Measurements from ENCODE around the gene PLCB1.
"Not testable (repeated sequence)": the region's sequence is repeated elsewhere in the genome, so short reads cannot be mapped to it uniquely, and the experiment has no call there.

PLCB1 gene

DNA sequence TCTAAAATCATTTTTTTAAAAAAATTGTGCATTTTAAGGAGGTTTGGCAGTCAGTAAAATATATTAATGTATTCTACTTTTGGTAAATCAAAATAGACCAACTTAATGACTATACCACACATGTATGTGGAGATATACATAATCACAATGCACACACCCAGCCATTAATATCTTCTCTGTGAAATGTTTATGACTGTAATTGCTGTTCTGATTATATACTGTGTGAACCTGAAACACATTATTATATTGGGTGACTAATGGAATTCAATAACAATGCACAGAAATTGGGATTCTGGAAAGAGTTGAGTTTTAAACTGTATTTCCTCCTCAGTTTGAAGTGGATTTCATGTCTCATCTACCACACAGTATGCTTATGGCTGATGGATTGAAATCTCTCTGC is 233.6 kb downstream of the PLCB1 start:
- no peak for FAIRE-seq
- no peak for DNase-seq (ENCODE audit: low spot score)

DNA sequence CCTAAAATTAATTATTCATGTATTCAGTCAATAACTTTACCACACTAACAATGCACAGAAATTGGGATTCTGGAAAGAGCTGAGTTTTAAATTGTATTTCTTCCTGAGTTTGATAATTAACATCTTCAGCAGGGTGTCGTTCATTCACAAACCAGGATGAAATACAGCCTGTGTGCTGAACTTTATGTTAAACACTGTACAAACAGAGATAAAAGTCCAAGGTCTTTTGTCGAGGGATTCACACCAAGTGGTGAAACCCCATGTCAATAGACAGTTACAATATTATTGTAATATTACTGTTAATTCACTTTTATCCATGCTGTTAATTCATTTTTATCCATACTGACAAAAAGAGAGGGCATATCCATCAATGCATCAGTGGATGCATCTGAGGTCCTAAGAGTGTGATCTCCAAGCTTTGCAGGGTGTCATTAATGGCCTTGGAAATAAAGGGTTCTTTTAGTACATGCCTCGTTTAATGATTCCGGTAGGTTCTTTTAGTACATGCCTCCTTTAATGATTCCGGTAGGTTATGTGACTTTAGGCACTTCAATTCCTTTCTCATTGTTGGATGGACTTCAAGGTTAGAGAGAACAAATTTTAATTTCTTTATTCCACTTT is 234.3 kb downstream of the PLCB1 start:
- FAIRE-seq (no peak), DNase-seq (ENCODE audit: low spot score) (no peak)

DNA sequence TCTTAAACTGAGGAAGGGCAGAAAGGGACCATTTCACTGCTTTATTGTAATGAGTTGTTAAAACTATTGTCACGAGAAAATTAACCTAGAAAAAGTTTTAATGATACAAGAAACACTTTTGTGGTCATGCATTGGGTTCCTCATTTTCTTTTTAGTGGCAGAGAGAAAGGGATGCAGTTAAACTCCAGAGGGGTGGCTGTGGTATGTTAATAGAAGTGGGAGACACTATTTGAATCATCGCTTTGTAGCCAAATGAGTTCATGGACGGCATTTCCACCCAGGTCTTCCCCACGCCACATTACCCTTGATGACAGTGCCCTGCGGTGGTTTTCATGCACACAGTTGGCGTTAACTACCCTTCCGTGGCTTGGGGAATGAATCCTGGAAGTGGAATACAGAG is 235.6 kb downstream of the PLCB1 start:
- FAIRE-seq (no peak), DNase-seq (ENCODE audit: low spot score) (no peak)

DNA sequence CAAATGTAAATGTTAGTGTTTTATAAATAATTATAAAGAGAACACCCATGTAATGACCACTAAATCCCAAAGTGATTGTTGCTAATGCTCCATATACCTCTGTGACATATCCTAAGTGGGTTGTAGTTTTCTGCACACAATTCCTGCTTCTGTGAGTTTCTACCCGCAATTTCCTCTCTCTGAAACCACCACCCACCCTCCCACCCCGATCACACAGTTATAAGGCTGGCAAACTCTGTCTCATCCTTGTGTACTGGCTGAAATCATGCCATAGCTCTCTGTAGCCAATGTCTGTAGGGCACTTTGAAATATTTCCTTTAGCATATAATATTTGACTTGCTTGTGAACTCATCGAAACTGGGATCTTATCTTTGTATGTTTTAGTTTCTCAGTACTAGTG is 236.6 kb downstream of the PLCB1 start:
- DNase-seq (ENCODE audit: low spot score), result no peak
- FAIRE-seq, result no peak

DNA sequence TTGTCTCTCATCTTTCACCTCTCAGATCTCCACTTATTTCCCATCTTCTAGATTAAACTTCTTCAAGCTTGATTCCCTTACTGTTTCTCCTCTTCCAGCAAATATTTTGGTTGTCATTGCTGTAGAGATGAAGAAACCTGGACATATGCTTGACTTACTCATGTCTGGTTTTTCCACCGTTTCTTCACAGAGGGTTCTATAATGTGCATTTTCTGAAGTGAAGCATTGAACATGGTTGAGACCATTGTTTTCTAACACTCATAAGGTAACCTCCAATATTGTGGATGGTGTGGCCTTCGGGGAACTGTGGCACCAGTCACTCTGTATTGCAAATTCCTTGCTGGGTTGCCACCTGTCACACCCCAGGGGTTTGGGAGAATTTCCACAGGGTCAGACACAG is 237.2 kb downstream of the PLCB1 start:
- FAIRE-seq, result no peak
- no peak for DNase-seq (ENCODE audit: low spot score)

DNA sequence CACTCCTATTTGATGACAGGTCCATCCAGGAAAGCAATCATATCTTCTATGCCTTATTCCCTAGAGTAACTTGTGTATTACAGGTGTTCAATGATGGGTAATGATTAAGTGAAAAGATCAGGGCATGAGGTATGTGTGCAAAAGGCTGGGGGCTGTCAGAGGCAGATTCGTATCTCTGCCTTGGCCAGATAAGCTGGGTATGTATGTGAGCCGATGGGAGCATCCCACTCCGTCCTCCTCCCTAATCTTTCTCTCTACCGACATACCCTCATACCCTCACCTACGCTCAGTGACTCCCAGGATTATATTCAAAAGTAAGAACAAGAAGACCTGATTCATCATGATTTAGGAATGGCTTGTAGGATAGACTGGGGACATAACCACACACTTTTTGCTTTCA is 238.7 kb downstream of the PLCB1 start:
- FAIRE-seq (no peak), DNase-seq (ENCODE audit: low spot score) (no peak)

DNA sequence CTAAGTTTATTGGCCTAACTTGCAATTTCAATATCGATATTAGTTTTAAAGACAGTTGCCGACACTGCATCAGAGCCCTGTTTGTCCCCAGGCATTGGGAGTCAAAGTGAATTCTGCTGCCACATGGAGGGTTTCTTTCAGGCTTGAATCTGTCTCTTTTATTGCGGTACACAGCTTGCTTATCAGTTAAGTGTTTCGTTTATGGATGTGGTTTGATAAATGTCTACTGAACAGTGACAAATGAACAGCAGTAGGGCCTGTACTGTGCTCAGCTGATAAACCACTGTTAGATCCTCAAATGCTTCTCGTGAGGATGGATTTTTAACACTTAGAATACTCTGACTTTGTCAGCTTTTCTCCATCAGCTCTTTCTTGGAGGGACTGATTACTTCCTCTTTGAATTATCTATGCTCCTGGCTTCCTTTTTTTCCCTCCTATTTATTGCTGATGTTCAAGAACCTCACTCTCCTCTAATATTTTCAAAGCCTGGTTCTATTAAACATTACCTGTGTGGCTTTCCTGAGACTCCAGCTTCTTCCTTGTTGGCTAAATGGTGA is 240.8 kb downstream of the PLCB1 start:
- no peak for FAIRE-seq
- no peak for DNase-seq (ENCODE audit: low spot score)

DNA sequence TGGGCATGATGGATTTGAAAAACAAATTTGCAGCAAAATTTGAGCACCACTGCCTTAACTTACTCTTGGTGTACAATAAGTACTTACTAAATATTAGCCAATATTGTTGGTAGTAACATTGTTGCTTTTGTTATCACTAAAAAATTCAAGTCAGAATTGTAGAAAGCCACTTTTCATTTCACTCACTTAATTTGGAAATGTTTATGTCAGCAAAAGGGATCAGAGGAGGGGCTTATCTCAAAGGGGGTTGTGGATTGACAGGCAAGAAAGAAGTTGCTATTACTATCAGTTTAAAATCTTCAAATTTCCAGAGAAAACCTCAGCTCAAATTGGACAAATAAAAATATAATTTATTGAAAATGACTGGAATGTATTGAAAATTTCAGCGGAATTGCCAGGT is 241.5 kb downstream of the PLCB1 start:
- FAIRE-seq, result no peak
- no peak for DNase-seq (ENCODE audit: low spot score)

DNA sequence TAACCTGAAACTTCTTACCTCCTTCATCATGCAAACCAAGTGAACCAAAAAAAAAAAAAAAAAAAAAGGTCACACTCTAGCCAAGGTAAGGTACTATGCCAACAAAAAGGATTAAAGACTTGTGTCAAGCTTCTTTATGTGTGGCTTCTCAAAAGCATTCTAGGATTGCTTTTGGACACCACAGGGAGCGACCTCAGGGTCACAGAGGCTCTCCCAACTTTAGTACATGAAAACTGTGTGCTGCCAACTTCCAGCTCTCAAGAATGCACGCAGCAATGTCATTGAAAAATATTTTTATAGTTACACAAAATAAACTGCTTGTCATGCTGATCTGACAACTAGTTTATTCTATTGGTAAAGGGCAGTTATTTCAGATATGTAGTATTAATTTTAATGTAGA is 243.8 kb downstream of the PLCB1 start:
- no peak for DNase-seq (ENCODE audit: low spot score)
- no peak for FAIRE-seq

DNA sequence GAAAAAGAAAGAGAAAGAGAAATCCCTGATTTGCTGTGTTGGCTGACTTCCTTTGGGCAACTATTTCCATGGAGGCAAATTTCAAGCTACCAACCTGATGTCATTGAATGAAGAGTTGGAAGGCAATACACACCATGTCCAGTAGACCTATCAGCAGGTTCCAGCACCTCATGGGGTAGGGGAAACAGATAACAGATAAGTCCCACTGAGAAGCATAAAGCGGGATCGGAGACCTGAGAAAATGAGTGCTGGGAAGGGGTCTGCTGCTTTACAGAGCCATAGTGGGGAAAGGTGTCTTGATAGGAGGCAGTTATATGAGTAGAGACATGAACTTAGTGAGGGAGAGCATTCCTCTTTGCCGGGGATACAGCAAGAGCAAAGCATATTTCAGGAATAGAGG is 244.9 kb downstream of the PLCB1 start:
- FAIRE-seq, result no peak

DNA sequence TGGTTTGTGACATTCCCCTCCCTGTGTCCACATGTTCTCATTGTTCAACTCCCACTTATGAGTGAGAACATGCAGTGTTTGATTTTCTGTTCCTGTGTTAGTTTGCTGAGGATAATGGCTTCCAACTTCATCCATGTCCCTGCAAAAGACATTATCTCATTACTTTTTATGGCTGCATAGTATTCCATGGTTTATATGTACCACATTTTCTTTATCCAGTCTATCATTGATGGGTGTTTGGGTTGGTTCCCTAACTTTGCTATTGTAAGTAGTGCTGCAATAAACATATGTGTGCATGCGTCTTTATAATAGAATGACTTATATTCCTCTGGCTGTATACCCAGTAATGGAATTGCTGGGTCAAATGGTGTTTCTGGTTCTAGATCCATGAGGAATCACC is 247.1 kb downstream of the PLCB1 start:
- DNase-seq (ENCODE audit: low spot score); FAIRE-seq: not testable (repeated sequence)

More for the DNA sequence above, 244.9 kb downstream of the PLCB1 start:
- DNase-seq (ENCODE audit: low spot score), result no peak

DNA sequence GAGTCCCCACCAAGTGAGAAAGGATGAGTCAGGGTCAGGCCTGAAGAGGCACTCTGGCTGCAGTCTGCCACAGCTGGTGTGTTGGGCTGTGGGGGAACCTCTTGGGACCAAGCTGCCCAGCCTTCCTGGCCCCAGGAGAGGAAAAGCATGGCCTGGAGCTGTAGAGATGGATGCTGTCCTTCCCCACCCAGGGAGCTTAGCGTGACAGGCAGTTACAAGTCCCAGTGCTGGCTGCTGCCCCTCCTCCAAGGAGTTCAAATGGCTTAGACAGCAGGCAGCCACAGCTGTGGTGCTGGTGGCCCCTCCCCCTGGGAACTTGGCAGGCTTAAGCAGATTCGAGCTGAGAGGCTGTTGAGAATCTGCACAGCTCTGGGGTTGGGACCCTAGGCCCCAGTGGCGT is 253.2 kb downstream of the PLCB1 start:
- FAIRE-seq (no peak), DNase-seq (ENCODE audit: low spot score) (no peak)

DNA sequence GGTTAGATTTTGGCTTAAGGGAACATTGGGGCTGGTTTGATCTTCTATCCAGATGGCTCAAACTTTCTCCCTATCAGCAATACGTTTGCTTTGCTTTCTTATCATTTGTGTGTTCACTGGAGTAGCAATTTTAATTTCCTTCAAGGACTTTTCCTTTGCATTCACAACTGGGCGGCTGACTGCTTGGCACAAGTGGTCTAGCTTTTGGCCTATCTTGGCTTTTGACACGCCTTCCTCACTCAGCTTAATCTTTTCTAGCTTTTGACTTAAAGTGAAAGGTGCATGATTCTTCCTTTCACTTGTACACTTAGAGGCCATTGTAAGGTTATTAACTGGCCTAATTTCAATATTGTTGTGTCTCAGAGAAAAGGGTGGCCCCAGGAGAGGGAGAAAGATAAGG is 254.9 kb downstream of the PLCB1 start:
- DNase-seq (ENCODE audit: low spot score) (no peak), FAIRE-seq (no peak)

DNA sequence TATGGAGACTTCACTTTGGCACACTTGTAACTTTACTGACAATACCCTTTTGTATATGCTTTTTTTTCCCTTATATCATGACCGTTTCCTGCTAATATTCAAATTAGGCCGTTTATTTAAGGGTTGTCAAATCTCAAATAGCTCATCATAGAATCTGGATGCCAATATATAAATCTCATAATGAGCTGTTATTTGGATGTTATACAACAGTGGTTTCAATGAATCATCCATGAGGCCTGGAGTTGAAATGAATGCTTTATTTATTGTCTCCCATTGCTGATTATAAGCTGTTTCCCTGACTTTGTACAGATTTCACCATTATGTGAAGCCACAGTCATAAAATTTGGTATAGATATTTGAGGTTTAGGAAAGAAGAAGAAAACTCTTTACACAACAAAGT is 256.1 kb downstream of the PLCB1 start:
- FAIRE-seq (no peak), DNase-seq (ENCODE audit: low spot score) (no peak)

DNA sequence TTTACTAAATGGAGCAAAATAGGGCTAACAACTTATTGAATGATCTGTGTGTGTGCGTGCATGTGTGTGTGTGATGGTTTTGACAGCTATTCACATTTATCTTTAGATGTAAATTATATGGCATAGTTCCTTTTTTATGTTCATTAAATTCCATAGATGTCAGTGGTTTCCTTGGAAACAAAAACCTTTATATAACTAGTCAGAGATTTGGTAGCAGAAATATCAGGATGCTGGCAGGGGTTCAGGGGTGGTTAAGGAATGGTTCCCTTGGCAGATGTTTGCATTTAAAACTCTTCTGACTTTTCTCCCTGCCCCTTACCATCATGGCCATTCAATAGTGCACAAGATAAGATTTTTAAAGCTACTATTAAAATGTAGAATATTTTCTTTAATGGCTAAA is 256.6 kb downstream of the PLCB1 start:
- FAIRE-seq (no peak), DNase-seq (ENCODE audit: low spot score) (no peak)

DNA sequence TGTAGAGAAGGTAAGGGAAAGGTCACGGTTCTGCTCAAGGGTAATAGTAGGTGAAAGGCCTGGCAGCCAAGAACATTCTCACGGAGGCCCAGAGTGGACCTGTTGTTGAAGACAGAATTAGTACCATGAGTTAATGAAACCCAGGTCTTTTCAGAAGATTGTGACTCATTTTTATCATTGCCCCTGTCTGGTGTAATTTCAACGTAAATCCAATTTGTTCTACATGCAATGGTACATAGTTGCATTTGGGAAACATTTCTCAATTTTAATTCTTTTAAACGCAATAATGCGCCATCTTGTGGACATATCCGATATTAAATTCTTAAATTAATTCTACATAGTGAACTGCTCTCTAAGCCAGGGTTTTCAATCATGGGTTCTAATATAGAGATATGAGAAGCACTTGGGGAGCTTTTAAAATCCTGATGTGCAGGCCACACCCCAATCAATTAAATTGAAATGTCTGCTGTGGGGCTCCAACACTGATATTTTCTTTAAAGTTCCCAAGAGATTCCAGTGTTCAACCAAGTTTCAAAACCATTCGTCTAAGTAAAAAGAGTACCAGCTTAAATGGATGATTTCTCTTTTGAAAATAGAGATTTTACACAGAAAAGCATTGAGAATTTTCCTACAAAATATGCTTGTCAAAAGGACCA is 257.4 kb downstream of the PLCB1 start:
- FAIRE-seq (peak; percentile 12), DNase-seq (ENCODE audit: low spot score) (no peak)

DNA sequence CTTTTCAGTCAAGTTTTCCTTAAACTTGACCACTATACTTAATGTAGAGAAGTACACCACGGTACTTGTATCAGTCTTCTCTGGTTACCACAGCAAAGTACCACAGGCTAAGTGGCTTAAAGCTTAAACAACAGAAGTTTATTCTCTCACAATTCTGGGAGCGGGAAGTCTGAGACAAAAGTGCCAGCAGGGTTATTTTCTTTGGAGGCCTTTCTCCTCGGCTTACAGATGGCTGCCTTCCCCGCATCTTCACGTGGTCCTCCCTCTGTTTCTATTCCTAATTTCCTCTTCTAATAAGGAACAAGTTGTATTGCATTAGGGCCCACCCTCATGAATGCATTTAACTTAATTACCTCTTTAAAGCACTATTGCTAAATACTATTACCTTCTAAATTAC is 258.0 kb downstream of the PLCB1 start:
- DNase-seq (ENCODE audit: low spot score) (no peak), FAIRE-seq (no peak)

DNA sequence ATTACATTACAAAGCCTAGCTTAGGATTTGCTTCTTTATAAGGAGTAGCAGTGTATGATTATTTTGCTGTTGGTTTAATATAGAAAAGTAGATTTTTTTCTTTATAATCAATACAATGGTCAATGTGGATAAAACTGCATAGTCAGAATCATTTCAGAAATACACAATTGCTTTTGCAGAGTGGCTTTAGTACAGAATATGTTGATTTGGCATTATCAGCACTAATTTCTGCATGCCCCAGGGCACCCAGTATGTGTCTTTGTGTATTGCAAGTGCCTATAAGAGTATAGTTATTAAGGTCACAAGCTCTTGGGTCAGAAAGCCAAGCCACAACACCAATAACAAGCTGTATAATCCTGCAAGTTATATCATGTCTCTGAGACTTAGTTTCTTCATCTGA is 258.4 kb downstream of the PLCB1 start:
- DNase-seq (ENCODE audit: low spot score) (no peak), FAIRE-seq (no peak)

DNA sequence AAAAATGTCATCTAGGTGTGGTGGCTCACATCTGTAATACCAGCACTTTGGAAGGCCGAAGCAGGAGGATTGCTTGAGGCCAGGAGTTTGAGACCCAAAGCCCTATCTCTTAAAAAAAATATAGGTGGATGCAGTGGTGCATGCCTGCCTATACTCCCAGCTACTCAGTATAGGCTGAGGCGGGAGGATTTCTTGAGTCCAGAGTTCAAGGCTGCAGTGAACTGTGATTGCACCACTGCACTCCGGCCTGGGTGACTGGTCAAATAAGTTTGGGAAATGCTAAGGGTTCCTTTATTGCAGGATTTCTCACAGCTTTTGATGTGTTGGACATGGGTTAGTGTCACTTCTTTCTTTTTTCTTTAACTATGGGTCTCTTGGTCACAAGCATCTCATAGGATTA is 261.3 kb downstream of the PLCB1 start:
- no peak for FAIRE-seq

DNA sequence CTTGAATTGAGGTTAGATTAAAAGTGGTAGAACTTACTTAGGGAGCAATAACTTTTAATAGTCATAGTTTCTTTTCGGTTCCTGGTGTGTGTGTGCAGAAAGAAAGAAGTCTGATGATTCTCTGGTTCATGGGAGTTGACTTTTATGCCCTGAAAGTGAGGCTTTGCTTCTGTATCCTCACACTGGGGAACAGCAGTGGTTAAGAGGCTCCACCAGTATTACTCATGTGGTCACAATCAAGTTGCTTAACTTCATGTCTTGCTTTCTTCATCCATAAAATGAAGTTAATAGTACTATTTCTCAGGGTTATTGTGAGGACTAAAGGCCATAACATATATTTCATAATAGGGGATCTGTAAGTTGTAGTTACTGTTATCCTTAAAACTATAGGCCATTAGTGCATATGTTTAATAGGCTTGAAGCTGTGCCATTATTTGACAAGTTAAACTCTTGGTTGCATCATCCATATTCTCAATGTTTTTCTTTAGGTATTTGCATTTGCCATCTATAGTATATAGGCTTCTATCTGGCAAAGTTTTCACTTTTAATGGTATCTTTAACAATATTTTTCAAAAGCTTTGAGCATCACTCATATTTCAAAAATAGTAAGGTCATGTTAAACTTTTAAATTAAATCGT is 262.4 kb downstream of the PLCB1 start:
- FAIRE-seq (no peak), DNase-seq (ENCODE audit: low spot score) (no peak)

More for the DNA sequence above, 261.3 kb downstream of the PLCB1 start:
- no peak for DNase-seq (ENCODE audit: low spot score)

DNA sequence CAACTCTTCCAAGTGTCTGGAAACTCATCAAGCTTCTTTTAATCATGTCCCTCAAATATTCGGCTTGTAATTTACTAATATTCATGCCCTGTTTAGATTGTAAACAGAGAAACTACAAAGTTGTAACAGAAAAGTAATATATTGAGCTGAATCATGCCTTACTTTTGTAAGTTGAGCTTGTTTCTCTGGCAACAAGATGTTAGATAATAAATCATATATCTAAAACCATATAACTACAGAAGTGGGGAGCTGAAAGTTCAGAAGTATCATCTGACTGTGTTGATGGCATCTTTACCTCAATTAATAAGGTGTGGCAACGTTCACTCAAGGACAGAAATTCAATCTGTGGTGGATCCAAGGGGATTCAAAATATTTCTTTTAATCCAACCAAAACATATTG is 263.9 kb downstream of the PLCB1 start:
- no peak for DNase-seq (ENCODE audit: low spot score)
- no peak for FAIRE-seq

DNA sequence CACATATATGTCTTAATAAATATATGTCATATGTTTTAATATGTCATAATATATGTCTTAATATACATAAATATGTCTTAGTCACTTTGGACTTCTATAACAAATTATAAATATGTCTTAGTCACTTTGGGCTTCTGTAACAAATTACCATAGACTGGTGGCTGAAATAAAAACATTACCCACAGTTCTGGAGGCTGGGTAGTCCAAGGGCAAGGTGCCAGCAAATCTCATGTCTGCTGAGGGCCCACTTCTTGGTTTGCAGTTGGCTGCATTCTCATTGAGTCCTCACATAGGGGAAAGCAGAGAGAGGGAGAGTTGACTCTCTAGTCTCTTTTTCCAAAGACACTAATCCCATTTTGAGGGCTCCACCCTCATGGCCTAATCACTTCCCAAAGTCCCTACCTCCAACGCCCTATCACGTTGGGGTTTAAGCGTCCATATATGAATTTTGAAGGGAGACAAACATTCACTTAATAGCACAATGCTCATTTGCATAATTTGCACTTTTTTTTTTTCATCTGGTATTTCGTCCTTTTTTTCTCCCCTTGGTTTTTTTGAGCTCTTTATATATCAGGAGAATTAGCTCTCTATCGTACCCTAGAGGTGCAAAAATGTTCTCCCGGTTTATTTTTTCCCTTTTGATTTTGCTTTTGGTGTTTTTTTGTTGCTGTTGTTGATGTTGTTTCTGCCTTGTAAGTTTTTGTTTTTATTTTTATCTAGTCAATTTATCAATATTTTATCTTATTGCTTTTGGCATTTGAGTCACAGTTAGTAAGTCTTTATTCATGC is 266.4 kb downstream of the PLCB1 start:
- DNase-seq (ENCODE audit: low spot score) (no peak), FAIRE-seq (no peak)

Measured in RCC 7860 (cell line).